NCI-H2107 treated with DMSO at 0.1 percent for 48 hours (cell line): ENCODE data around the gene CIC.

Source experiments
- DNase-seq: peaks from one replicate; lab custom pipeline; 2025; ENCODE audit not compliant: unreplicated experiment; lab: John Stamatoyannopoulos, UW

CIC gene

DNA sequence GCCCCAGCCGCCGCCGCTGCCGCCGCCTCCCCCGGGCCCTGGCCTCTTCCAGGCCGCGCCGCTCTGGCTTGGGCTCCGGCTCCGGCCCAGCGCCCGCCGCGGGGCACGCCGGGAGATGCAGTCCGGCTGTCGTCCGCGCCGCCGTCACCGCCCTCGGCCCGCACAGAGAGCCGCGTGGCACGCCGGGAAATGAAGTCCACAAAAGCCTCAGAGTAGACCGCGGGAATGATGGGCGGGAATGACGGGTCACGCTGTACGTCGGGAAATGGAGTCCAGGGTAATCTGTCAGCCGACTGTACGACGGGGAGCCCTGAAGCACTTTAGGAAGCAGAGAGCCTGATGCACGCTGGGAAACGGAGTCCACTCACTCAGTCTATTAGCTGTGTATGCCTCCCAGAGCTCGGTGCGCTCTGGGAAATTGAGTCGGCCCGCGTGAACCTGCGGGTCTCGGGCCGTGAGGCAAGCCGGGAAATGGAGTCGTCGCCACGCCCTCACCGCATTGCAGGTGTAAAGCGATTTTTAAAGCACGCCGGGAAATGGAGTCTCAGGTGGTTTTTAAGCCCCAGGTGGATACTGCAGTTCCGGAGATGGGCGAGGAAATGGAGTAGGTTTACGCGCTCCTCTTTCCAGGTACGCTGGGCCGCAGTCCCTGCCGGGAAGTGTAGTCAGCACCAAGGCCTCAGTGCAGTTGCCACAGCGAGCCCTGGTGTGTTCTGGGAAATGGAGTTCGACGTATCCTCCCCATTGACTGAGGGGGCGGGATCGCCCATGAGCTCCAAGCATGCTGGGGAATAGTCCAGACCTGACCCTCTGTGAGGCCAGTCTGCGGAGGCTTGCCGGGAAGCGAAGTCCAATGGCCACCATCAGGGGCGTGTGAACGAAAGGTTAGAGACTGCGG lies 26.3 kb upstream of the CIC start, which contains the start of gene GSK3A:
Gene GSK3A (minus strand): TSS at position 91 of the 898 bp plus-strand sequence. CDS start 137 bp downstream, outside the sequence.
- DNase-seq, result peak; percentile 100

DNA sequence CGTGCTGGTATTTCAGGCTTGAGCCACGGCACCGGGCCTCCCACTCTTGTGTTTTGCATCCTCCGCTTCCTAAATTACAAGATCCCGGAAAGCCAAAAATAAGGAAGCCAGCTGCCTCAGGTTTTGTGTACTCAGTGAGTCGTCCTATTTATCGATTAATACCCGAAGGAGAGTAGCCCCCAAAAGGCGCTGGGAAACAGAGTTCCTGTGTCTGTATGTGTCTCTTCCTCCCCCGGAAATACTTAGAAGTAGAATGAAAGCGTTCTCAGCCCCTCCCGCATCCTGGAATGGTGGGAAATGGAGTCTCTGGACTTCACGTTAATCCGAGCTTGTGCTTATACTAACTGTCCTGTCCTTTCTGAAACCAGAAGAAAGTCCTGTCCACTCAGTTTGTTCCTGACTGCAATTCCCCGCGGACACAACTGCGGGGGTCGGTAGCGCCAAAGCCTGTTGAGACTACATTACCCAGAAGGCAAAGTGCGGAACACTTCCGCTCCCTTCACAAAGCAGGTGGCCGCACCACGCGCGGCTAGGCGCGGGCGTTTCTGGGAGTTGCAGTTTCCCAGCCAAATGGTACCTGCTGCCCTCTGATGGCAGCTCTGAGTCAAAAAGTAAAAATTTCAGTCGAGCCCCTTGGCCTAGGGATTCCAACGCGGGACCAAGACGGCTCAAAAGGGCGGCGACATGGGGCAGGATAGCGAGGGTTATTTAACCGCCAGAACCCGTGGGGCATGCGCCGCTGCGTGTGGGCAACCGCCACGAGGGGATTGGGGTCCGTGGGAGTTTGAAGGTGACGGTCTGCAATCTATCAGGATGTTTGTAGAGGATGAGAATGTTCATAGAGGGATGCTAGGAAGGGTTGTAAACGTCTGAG lies 24.5 kb upstream of the CIC start:
- peak; percentile 93 for DNase-seq

DNA sequence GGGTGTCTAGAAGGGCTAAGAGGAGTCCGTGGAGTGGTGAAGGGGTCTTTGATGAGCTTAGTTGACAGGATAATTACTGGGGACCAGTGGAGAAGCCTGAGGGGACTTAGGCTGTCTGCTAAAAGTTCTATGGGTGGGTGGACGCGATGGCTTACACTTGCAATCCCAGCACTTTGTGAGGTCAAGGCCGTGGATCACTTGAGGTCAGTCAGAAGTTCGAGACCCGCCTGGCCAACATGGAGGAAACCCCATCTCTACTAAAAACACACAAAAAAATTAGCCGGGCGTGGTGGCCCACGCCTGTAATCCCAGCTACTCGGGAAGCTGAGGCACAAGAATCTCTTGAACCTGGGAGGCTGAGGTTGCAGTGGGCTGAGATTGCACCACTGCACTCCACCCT lies 23.8 kb upstream of the CIC start:
- DNase-seq, result no peak

DNA sequence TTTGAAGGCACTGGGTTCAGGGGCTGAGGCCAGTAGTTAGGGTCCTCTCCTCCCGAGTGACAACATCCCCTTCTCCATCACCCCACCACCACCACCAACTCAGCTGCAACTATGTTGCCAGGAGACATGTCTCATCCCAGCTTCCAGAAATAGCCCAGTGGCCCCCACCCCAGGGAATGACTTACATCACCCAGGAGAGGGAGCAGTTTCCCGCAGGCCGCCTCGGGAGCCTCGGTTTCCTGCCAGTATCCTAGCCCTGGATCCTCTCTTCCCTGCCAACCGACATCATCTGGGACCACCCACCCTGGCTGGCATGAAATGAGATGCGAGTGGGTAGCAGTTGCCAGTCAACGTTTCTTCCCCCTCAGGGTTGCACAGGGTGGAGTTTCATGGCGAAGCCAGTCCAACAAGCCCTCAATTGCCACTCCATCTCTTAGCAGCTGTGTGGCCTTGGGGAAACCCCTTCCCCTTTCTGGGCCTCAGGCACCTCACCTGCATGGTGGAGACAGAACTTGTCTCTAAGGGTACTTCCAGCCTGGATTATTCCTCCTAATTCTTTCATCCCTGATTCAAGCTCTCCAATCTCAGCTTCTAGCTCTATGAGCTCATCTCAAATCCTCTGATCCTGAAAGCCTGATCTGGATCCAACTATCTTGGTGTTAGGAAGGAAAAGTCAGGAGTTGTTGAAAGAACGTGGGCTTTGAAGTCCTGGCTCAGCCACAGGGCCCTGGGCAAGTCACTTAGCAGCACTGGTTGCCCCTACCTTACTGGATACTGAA lies 22.7 kb upstream of the CIC start:
- DNase-seq, result peak; percentile 16

- no peak for DNase-seq
Observed at GRCh38 chr19:42246922-42247639, 22.0 kb upstream of the CIC start.

DNA sequence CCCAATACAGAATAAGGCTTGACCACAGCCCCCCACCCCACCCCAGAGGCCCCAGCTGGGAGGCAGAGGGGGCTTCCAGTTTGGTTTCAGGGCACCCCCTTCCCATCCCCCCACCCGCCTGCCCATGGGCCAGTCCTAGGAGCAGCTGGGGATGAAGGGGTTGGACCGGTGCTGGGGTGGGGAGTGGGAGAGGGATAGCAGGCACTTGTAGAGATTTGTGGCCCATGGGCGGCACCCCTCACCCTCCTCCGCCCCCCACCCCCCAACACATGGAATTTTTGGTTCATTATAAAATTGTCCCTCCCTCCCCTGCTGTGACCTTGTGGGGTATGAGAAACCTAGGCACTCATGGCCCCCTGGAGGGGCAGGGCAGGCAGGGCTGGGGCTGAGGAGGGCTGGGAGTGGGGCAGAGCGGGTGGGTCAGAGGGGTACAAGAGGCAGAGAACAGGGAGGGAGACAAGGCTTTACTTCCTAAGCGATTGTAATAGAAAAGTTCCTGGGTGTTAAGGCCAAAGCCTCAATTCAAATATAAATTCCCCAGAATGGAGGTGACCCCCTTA lies 21.3 kb upstream of the CIC start:
- no peak for DNase-seq

DNA sequence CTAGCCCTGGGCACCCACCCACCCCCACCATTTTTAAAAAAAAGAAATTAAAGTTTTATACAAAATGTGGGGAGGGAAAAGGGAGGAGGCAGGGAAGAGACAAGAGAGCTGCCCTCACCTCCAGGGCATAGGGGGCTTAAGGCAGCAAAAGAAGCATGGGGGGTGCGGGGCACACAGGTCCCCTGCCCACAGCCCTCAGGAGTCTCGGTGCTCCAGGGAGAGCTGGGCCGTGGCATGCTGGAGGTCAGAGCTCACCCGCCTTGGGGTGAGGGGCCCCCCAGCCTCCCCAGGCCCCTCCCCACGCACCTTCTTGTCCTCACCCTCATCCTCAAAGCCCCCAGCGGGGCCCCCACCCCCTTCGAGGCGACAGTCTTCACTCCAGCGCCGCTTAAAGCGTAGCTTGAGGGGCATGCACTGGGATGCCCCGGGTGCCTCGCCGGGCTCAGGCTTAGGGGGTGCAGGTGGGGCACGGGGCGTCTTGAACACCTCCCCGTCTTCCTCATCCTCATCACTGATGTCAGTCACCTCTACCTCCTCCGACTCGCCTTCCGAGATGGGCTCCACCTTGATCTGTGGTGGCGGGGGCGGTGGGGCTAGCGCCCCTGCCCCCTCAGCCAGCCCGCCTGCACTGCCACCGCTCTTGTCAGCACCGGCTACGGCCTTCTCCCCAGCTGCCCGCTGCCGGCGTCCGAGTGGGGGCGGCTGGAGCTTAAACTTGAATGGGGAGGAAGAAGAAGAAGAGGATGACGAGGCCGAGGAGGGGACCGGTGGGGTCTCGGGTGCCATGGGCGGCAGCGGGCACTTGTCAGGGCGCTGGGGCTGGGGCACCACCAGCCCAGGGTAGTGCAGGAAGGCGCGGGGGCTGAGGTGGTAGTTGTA lies 20.5 kb upstream of the CIC start:
- DNase-seq, result no peak

DNA sequence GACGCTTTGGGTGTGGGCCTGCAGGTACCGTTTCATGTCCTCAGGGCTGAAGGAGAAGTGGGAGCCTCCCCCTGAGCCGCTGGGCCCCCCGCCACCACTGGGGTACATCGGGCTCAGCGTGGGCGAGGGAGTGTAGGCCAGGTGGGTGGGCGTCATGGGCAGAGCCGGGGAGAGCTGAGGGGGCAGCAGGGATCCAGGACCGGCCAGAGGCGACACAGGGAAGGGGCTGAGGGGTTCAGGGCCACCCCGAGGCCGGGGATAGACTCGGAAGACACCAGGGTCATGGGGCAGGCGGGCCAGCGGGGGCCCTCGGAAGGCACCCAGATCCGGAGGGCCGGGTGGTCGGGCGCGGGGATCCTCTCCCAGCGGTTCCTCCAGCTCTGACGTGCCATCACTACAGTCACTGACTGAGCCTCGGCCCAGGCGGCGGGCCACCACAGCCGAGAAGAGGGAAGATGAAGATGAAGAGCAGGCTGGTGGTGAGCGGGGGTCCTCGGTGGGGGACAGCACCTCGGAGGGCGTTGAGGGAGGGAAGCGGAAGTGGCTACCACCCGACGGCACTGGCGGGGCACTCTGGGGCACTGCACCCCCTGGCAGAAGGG lies 19.8 kb upstream of the CIC start:
- no peak for DNase-seq

- no peak for DNase-seq
Observed at GRCh38 chr19:42249769-42250168, 19.3 kb upstream of the CIC start.

DNA sequence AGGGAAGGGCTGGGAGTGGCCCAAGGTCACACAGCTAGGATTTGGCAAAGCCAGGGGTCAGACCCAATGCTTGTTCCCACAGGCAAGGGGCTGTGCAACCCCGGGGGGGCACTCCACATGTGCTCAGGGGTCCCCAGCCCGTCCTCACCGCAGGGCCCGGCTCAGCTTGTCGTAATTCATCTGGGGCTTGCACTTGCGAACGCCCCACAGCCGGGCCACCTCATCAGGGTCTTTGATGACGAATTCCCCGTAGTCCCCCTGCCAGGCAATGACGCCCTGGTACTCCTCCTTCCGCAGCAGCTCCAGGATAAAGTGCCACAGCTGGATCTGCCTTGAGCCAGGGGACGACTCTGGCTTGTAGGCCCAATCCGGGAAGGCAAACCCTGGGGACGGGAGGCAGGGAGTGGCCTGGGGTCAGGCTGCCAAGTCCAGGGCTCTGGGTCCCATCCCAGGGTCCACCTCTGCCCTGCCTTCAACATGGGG lies 18.8 kb upstream of the CIC start:
- DNase-seq, result no peak

GRCh38 chr19:42250666-42251531 lies 18.2 kb upstream of the CIC start:
- no peak for DNase-seq

DNA sequence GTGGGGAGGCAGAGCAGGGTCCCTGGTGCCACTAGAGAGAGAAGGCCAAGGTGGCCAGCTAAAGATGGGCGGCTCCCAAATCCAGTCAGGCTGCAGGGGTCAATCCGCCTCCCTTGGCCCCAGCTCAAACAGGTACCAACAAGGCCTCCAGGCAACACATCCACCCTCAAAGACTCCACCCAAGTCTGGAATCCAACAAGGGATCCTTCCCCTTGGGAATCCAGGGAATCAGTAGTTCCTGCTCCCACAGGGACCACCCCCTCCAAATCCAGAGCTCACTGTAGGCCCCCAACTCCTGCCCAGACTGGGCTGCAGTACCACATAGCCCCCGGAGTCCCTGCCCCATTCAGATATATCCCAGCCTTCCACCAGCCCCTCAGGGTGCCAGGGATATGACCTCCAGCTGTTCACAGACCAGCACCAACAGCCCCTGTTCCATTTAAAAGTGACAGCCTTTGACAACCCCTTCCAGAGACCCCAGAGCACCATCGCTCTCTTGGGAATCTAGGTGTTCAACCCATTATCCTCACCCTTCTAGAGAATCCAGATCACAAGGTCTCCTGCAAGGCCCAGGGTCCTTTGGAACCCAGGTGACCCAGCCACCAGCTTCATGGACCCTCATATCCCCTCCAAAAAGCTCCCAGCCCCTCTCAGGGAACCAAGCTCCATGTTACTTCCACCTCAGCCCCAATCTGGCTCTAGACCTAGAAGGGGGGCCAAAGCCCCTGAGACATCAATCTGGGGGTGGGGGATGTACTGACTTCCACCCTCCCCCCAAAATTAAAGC lies 17.3 kb upstream of the CIC start:
- no peak for DNase-seq

DNA sequence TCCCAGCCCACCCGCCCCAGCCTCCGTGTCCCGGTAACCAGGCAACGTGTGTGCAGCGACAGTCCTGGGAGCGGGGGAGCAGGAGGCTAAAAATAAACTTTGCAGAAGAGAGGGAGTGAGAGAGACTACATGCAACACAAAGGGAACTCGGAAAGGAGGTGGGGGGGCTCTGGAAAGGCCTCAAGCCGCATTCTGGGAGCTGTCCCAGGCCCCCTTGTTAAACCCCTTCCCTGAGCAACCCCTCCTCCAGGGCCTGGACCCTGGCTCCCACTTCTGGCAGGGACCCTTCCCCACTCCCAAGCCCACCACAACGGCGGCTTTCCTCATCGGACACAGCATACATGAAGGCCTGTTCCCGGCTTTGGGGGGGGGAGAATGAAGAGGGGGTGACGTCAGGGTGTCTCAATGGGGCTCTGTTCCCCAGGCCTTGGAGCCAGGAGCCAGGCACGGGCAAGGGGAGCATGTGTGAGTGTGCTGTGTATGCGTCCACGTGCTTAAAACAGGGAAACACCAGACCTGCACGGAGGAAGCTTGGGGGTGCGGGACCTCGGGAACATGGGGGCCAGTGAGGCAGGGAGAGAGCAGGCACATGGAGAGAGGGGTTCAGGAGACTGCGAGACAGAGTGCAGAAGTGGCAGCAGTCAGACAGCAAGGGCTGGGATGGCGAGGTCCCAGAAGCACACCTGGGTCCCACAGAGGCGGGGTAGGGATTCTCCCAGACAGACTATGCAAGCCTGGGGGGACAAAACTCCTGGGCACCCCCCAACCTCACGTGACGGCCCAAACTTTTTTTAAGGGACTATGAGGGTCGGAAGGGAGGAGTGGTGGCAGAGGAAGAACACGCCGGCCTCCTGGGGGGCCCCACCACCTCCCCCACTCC lies 16.4 kb upstream of the CIC start:
- no peak for DNase-seq

GRCh38 chr19:42253245-42254088 lies 15.6 kb upstream of the CIC start:
- no peak for DNase-seq
